D721Med (cell line): ENCODE measurements around the gene PCDHA7.
"Not testable (repeated sequence)": the region's sequence is repeated elsewhere in the genome, so short reads cannot be mapped to it uniquely, and the experiment has no call there.

Source experiments
- DNase-seq: peaks from one replicate; pipeline ENCODE4 v3.0.0; 2011; ENCODE audit warnings: low spot score; ENCODE audit not compliant: insufficient read length
- FAIRE-seq: peaks from 2 replicates; lab custom pipeline; 2011; peaks lifted over from hg19 to GRCh38; lab: Jason Lieb, UNC
- CTCF ChIP-seq: IDR thresholded peaks from 2 replicates; pipeline ENCODE4 v1.5.1; 2012; ENCODE audit warnings: mild to moderate bottlenecking, control low read depth; ENCODE audit not compliant: insufficient read depth; ENCODE audit errors: missing control alignments

The PCDHA7 gene

GRCh38 chr5:140821375-140822280, 12.4 kb upstream of the PCDHA7 start, which contains the start of gene PCDHA5:
Gene PCDHA5, plus strand, starts transcription at chr5:140821613.
- TF ChIP-seq CTCF: no peak
- DNase-seq (no peak), FAIRE-seq (no peak)

- no peak for TF ChIP-seq CTCF
- DNase-seq: no peak
- no peak for FAIRE-seq
Measured at GRCh38 chr5:140822281-140822629, 11.8 kb upstream of the PCDHA7 start.

- FAIRE-seq, DNase-seq: not testable (repeated sequence)
Measured at GRCh38 chr5:140822969-140823368, 11.1 kb upstream of the PCDHA7 start.

GRCh38 chr5:140823475-140823874, 10.6 kb upstream of the PCDHA7 start:
- DNase-seq (no peak), FAIRE-seq (no peak)

GRCh38 chr5:140827704-140828361, 6.2 kb upstream of the PCDHA7 start, which contains the start of gene PCDHA6:
Gene PCDHA6, plus strand, starts transcription at chr5:140827960. Its CDS starts 132 bp downstream, at chr5:140828092.
- DNase-seq (no peak), FAIRE-seq (peak; percentile 77)
- peak; percentile 49 for TF ChIP-seq CTCF

More at GRCh38 chr5:140823475-140823874, 10.6 kb upstream of the PCDHA7 start:
- no peak for TF ChIP-seq CTCF

- TF ChIP-seq CTCF: peak; percentile 45
- DNase-seq (no peak), FAIRE-seq (no peak)
Measured at GRCh38 chr5:140828362-140828737, 5.7 kb upstream of the PCDHA7 start.

- not testable (repeated sequence) for FAIRE-seq, DNase-seq
Measured at GRCh38 chr5:140829511-140830501, 4.3 kb upstream of the PCDHA7 start.

GRCh38 chr5:140834439-140835008, 455 bp downstream of the PCDHA7 start:
- DNase-seq, FAIRE-seq: not testable (repeated sequence)
